Neural cell (in vitro differentiated cells): Measurements from ENCODE around the gene ARSD. TPM values are rescaled to one million over a fixed set of nuclear protein-coding genes. Genes with fewer than 3 reads are reported as not detected.

Source experiments
- H2AFZ ChIP-seq: fragments of 200-600, 300-800 bp; sonication (generic), shearing (Covaris generic); 2 replicates; pipeline ENCODE4 v1.6.0; 2014; ENCODE audit warnings: low read depth, mild to moderate bottlenecking, antibody characterized with exemption, low read length, moderate library complexity
- H3F3A ChIP-seq: fragments of 200-600 bp; shearing (Covaris generic); 2 replicates; pipeline ENCODE4 v1.6.1; 2016; ENCODE audit warnings: mild to moderate bottlenecking, moderate library complexity, mixed read lengths, antibody characterized with exemption, low read length; ENCODE audit not compliant: insufficient read depth, poor library complexity, severe bottlenecking
- H3K27ac ChIP-seq: fragments of 200-600, 300-800 bp; sonication (generic), shearing (Covaris generic); 2 replicates; pipeline ENCODE4 v1.5.1; 2014; ENCODE audit warnings: mild to moderate bottlenecking, low read length, moderate library complexity
- H3K27me3 ChIP-seq: fragments of 300-800, 200-600 bp; sonication (generic), shearing (Covaris generic); 2 replicates; pipeline ENCODE4 v1.6.0; 2014; ENCODE audit warnings: mild to moderate bottlenecking, low read depth, low read length, moderate library complexity; ENCODE audit not compliant: insufficient read depth
- H3K36me3 ChIP-seq: fragments of 300-800, 200-600 bp; sonication (generic), shearing (Covaris generic); 2 replicates; pipeline ENCODE4 v1.5.1; 2014; ENCODE audit warnings: mild to moderate bottlenecking, antibody characterized with exemption, low read length, moderate library complexity; ENCODE audit not compliant: insufficient read depth
- H3K4me2 ChIP-seq: fragments of 300-800, 200-600 bp; sonication (generic), shearing (Covaris generic); 2 replicates; pipeline ENCODE4 v1.6.0; 2014; ENCODE audit warnings: mild to moderate bottlenecking, low read length
- H3K4me3 ChIP-seq: fragments of 300-800, 200-600 bp; sonication (generic), shearing (Covaris generic); 2 replicates; pipeline ENCODE4 v1.5.1; 2014; ENCODE audit warnings: mild to moderate bottlenecking, low read length, moderate library complexity
- H3K79me2 ChIP-seq: fragments of 200-600 bp; shearing (Covaris generic); replicated peaks from 2 replicates; pipeline ENCODE4 v1.6.0; 2014; ENCODE audit warnings: mild to moderate bottlenecking, low read length, moderate library complexity; ENCODE audit not compliant: insufficient read depth
- H3K9ac ChIP-seq: fragments of 300-800, 200-600 bp; sonication (generic), shearing (Covaris generic); 2 replicates; pipeline ENCODE4 v1.6.1; 2016; ENCODE audit warnings: mild to moderate bottlenecking, low read length, mixed read lengths
- H3K9me2 ChIP-seq: fragments of 200-600 bp; shearing (Covaris generic); 2 replicates; pipeline ENCODE4 v1.6.1; 2016; ENCODE audit warnings: mild to moderate bottlenecking, low read length, mixed read lengths; ENCODE audit not compliant: insufficient read depth
- H3K9me3 ChIP-seq: fragments of 200-600, 300-800 bp; sonication (generic), shearing (Covaris generic); 2 replicates; pipeline ENCODE4 v1.6.1; 2016; ENCODE audit warnings: mild to moderate bottlenecking, mixed run types, low read length, moderate library complexity, mixed read lengths
- H4K20me1 ChIP-seq: fragments of 200-600 bp; shearing (Covaris generic); 2 replicates; pipeline ENCODE4 v1.6.1; 2016; ENCODE audit warnings: mild to moderate bottlenecking, mixed run types; ENCODE audit not compliant: insufficient read depth
- EP300 ChIP-seq: fragments of 450-650 bp; conservative IDR thresholded peaks from 2 replicates; pipeline ENCODE4 v1.6.1; 2014; ENCODE audit warnings: antibody characterized with exemption, mild to moderate bottlenecking, moderate library complexity; ENCODE audit not compliant: poor library complexity, severe bottlenecking
- EZH2 ChIP-seq: fragments of 200-600, 300-800 bp; shearing (Covaris generic), sonication (generic); IDR thresholded peaks from 2 replicates; pipeline ENCODE4 v1.6.1; 2014; ENCODE audit warnings: antibody characterized with exemption, low read length, borderline replicate concordance, mild to moderate bottlenecking; ENCODE audit not compliant: insufficient read depth, poor library complexity, severe bottlenecking
- MXI1 ChIP-seq: fragments of 450-650 bp; conservative IDR thresholded peaks from 2 replicates; pipeline ENCODE4 v1.6.1; 2014; ENCODE audit warnings: antibody characterized with exemption, mild to moderate bottlenecking; ENCODE audit not compliant: poor library complexity, severe bottlenecking
- POLR2AphosphoS5 ChIP-seq: IDR thresholded peaks from 2 replicates; pipeline ENCODE4 v1.6.1; 2012
- RAD21 ChIP-seq: fragments of 450-650 bp; conservative IDR thresholded peaks from 2 replicates; pipeline ENCODE4 v1.6.1; 2014; ENCODE audit warnings: antibody characterized with exemption, mild to moderate bottlenecking, moderate library complexity
- SMC3 ChIP-seq: fragments of 450-650 bp; conservative IDR thresholded peaks from 2 replicates; pipeline ENCODE4 v1.6.1; 2014; ENCODE audit warnings: antibody characterized with exemption, mild to moderate bottlenecking, moderate library complexity; ENCODE audit not compliant: poor library complexity
- polyA plus RNA-seq: library from polyadenylated mRNA; depleted of rRNA; stranded (reverse); fragments of >200 nt; gene quantifications from 2 replicates; pipeline ENCODE4 v1.2.3, GENCODE V29; 2014
- TF ChIP-seq, protein P1 (sequence below): fragments of 450-650 bp; IDR thresholded peaks from 2 replicates; pipeline ENCODE4 v1.5.1; 2014; ENCODE audit warnings: antibody characterized with exemption, mild to moderate bottlenecking, moderate library complexity; ENCODE audit not compliant: poor library complexity, severe bottlenecking
- TF ChIP-seq, protein P2 (sequence below): IDR thresholded peaks from 2 replicates; pipeline ENCODE4 v1.6.1; 2012; ENCODE audit warnings: borderline replicate concordance

Gene ARSD
- polyA plus RNA-seq, 1 donor from 2014 or later = 4.7 TPM

DNA sequence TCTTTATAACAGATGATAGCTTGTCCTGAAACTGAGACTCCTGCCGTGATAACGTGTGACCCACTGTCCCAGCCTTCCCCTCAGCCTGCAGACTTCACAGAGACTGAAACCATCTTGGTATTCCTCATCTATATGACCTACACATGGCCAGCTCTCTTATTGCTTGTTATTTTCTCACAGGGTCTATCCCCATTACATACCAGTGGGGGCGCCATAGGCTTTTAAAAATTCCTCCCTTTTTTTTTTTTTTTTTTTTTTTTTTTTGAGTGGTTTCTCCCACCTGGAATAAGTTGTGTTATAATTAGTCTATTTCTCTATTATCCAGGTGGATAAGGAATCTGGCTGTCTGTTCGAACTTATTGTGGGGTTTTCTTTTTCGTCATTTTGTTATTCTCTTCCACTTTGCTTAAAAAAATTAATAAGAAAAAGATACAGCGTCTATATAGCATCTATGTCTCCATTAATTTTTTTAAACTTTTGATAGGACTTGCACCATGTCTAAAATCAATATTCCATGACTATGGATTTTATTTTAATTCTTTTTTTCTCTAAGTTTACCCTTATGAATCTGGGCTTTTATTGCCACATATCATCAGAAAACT is 53.2 kb downstream of the ARSD start:
- Histone ChIP-seq H3F3A (no peaks in the 10 kb centered on the region), H3K9me3 (no peaks in the 10 kb centered on the region), H2AFZ (no peak overlapping the region), H3K27ac (no peak overlapping the region), H3K4me3 (no peak overlapping the region), H3K9ac (no peak overlapping the region), H3K36me3 (no peaks in the 10 kb centered on the region), H3K9me2 (no peaks in the 10 kb centered on the region), H3K79me2 (no peaks in the 10 kb centered on the region), H3K4me2 (no peak overlapping the region), H4K20me1 (no peaks in the 10 kb centered on the region), H3K27me3 (no peaks in the 10 kb centered on the region)
- TF ChIP-seq SMC3 (no peak), EP300 (no peak), MXI1 (no peak), RAD21 (no peak)
- TF ChIP-seq, protein P1, sequence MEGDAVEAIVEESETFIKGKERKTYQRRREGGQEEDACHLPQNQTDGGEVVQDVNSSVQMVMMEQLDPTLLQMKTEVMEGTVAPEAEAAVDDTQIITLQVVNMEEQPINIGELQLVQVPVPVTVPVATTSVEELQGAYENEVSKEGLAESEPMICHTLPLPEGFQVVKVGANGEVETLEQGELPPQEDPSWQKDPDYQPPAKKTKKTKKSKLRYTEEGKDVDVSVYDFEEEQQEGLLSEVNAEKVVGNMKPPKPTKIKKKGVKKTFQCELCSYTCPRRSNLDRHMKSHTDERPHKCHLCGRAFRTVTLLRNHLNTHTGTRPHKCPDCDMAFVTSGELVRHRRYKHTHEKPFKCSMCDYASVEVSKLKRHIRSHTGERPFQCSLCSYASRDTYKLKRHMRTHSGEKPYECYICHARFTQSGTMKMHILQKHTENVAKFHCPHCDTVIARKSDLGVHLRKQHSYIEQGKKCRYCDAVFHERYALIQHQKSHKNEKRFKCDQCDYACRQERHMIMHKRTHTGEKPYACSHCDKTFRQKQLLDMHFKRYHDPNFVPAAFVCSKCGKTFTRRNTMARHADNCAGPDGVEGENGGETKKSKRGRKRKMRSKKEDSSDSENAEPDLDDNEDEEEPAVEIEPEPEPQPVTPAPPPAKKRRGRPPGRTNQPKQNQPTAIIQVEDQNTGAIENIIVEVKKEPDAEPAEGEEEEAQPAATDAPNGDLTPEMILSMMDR = no peak

DNA sequence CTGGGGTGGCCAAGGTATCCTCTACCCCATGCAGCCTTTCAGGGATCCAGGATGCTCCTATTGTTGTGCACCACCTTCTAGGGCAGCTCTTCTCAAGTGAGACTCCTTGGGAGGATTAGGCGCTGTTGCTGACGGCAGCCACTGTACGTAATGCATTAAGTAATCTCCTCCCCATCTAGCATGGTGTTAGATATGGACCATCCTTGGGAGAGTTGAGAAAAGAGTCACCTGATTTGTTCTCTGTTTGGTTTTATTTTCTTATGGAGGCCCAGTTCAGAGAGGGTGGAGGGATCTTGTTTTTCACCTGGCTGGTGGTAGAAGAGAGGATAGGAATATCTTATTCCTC is 54.0 kb downstream of the ARSD start:
- Histone ChIP-seq H3K9me2 (no peaks in the 10 kb centered on the region), H3K36me3 (no peaks in the 10 kb centered on the region), H2AFZ (no peak overlapping the region), H3F3A (no peaks in the 10 kb centered on the region), H4K20me1 (no peaks in the 10 kb centered on the region), H3K79me2 (no peaks in the 10 kb centered on the region), H3K4me2 (no peak overlapping the region), H3K9me3 (no peaks in the 10 kb centered on the region), H3K9ac (no peak overlapping the region), H3K27me3 (no peaks in the 10 kb centered on the region), H3K4me3 (no peak overlapping the region), H3K27ac (no peak overlapping the region)
- TF ChIP-seq MXI1 (no peak), RAD21 (no peak), EZH2 (no peak), SMC3 (no peak), POLR2AphosphoS5 (no peak)
- TF ChIP-seq, protein P2, sequence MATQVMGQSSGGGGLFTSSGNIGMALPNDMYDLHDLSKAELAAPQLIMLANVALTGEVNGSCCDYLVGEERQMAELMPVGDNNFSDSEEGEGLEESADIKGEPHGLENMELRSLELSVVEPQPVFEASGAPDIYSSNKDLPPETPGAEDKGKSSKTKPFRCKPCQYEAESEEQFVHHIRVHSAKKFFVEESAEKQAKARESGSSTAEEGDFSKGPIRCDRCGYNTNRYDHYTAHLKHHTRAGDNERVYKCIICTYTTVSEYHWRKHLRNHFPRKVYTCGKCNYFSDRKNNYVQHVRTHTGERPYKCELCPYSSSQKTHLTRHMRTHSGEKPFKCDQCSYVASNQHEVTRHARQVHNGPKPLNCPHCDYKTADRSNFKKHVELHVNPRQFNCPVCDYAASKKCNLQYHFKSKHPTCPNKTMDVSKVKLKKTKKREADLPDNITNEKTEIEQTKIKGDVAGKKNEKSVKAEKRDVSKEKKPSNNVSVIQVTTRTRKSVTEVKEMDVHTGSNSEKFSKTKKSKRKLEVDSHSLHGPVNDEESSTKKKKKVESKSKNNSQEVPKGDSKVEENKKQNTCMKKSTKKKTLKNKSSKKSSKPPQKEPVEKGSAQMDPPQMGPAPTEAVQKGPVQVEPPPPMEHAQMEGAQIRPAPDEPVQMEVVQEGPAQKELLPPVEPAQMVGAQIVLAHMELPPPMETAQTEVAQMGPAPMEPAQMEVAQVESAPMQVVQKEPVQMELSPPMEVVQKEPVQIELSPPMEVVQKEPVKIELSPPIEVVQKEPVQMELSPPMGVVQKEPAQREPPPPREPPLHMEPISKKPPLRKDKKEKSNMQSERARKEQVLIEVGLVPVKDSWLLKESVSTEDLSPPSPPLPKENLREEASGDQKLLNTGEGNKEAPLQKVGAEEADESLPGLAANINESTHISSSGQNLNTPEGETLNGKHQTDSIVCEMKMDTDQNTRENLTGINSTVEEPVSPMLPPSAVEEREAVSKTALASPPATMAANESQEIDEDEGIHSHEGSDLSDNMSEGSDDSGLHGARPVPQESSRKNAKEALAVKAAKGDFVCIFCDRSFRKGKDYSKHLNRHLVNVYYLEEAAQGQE = no peak
- TF ChIP-seq, protein P1 = no peak
